Activated B cell treated with CpG ODN at 0.5 μM for 24 hours (primary cell): ENCODE data around the gene PCP4. TPM values are rescaled to one million over a fixed set of nuclear protein-coding genes. Genes with fewer than 3 reads are reported as not detected.

Source experiments
- ATAC-seq: fragments of 200-7000 bp; cut with Tn5 transposase; one replicate; pipeline ENCODE4 v1.10.0; 2021; ENCODE audit warnings: low read depth, mild to moderate bottlenecking, moderate library complexity
- CTCF ChIA-PET: fragments of 350-600 bp; sonication (Branson Sonifier 250); formaldehyde crosslinking; loops from one replicate; lab custom pipeline; 2021; ENCODE audit warnings: antibody characterized with exemption; lab: Charles Lee
- POLR2A ChIA-PET: fragments of 350-600 bp; sonication (Branson Sonifier 250); formaldehyde crosslinking; loops from one replicate; lab custom pipeline; 2021; ENCODE audit warnings: antibody characterized with exemption; lab: Charles Lee
- DNase-seq: peaks from one replicate; pipeline ENCODE4 v3.0.0; 2022
- H3K27ac Mint-ChIP-seq: one replicate; pipeline ENCODE4 v1.8.0; 2020; ENCODE audit warnings: mixed read lengths
- H3K27me3 Mint-ChIP-seq: one replicate; pipeline ENCODE4 v1.8.0; 2021; ENCODE audit warnings: mixed read lengths
- H3K36me3 Mint-ChIP-seq: one replicate; pipeline ENCODE4 v1.8.0; 2021; ENCODE audit warnings: low read depth, mixed read lengths
- H3K4me1 Mint-ChIP-seq: one replicate; pipeline ENCODE4 v1.8.0; 2021; ENCODE audit warnings: mixed read lengths
- H3K4me3 Mint-ChIP-seq: one replicate; pipeline ENCODE4 v1.8.0; 2020; ENCODE audit warnings: mild to moderate bottlenecking, mixed read lengths
- H3K9me3 Mint-ChIP-seq: one replicate; pipeline ENCODE4 v1.8.0; 2020; ENCODE audit warnings: mixed read lengths
- CTCF ChIP-seq: fragments of 200-600 bp; IDR thresholded peaks from one replicate; pipeline ENCODE4 v1.8.0; 2022; ENCODE audit warnings: antibody characterized with exemption, mild to moderate bottlenecking
- intact Hi-C: fragments of 100-400 bp; cut with micrococcal nuclease; formaldehyde crosslinking; loops from one replicate; pipeline ENCODE4 v1.15.1; 2024
- total RNA-seq: library from RNA; stranded (reverse); gene quantifications from 2 replicates; pipeline ENCODE4 v1.2.3, GENCODE V29; 2022

The PCP4 gene
- total RNA-seq, 1 donor from 2014 or later, result not detected

- ATAC-seq (no peak), DNase-seq (no peak)
- no peak for TF ChIP-seq CTCF
- ChIA-PET CTCF (no interaction called here), POLR2A (no interaction called here)
- Mint-ChIP-seq H3K27me3 (no peaks in the 10 kb centered on the region), H3K4me1 (no peaks in the 10 kb centered on the region), H3K36me3 (no peaks in the 10 kb centered on the region), H3K9me3 (peaks cover 3% of the 10 kb centered on the region), H3K4me3 (no peak overlapping the region), H3K27ac (no peak overlapping the region)
- intact Hi-C loops, result no loop called here
Observed at GRCh38 chr21:39852021-39852721, 15.1 kb upstream of the PCP4 start.

DNA sequence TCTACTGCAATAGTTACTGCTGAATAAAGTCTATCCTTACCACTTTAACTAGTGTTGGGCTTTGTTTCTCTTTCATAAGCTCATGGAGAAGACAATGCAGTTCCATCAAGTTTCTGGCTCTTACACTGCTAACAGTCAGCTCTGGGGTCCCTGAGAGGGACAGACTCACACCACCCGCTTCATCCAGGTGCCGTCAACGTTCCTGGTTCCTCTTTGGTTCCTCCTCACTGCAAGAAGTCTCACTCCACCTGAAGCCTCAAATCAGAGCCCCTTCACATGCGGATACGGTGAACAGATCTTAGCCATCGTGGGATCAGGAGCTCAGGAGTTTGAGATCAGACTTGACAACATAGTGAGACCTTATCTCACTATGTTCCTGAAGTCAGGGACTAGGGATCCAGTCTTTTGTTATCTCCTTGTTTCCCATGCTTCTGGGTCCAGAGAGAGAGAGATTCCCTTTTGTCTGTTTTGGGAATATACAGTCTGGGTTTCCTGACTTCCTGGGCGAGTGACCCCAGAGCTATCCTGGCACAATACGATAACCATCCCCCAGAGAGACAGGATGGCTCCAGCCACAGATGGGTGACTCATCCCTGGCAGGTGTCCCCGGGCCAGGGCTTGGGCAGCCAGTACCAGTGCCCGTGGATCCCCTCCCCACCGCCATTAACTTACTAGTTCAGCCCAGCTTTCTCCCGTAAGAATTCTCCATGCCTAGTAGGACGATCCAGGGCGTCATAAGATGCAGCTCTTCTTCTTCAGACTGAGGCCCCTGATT lies 14.3 kb upstream of the PCP4 start:
- Mint-ChIP-seq H3K27me3 (no peaks in the 10 kb centered on the region), H3K9me3 (peaks cover 3% of the 10 kb centered on the region), H3K27ac (no peak overlapping the region), H3K4me1 (no peaks in the 10 kb centered on the region), H3K36me3 (no peaks in the 10 kb centered on the region), H3K4me3 (no peak overlapping the region)
- no peak for ATAC-seq
- intact Hi-C loops, result no loop called here
- ChIA-PET CTCF (no interaction called here), POLR2A (no interaction called here)
- no peak for DNase-seq
- no peak for TF ChIP-seq CTCF

DNA sequence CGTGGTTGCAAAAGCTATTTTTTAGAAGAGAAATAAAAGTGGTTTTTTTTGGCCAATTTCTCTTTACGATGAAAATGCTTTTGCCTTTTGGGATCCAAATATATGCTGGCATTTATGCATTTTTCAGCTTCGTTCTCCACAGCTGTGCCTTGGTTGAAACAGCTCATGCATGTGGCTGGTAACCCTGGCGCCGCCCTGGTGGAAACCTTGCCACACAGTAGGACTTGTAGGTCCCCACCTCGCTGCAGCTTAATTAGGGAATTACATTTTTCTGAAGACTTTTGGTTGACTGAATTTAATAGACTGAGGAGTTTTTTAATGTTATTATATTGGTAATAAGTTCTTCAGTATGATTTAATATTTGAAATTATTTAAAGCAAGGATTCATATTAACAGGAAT lies 12.7 kb upstream of the PCP4 start:
- POLR2A ChIA-PET, result no interaction called here
- CTCF ChIA-PET, result no interaction called here
- Mint-ChIP-seq H3K4me1 (no peaks in the 10 kb centered on the region), H3K9me3 (peaks cover 8% of the 10 kb centered on the region), H3K27me3 (no peaks in the 10 kb centered on the region), H3K4me3 (no peak overlapping the region), H3K27ac (no peak overlapping the region), H3K36me3 (no peaks in the 10 kb centered on the region)
- no peak for DNase-seq
- intact Hi-C loops, result no loop called here
- TF ChIP-seq CTCF, result no peak
- no peak for ATAC-seq

DNA sequence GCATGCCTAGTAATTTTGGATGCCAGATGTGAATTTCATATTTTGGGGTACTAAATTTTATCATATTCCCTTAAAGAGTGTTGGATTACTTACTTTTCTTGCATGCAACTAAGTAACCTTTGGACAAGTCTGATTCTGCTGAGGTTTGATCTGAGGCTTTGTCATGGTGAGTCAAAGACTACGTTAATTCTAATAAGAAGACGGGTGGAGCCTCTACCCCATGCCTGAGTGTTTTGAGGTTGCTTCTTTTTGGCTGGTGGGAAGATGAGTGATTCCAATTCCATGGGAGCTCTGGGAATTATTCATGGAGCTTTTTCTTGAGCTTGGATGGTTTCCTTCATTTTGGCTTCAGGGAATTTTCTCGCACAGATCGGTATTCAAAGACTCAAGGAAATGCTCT lies 11.6 kb upstream of the PCP4 start:
- DNase-seq, result no peak
- ChIA-PET CTCF (no interaction called here), POLR2A (no interaction called here)
- ATAC-seq, result no peak
- TF ChIP-seq CTCF, result no peak
- intact Hi-C loops, result no loop called here
- H3K27ac Mint-ChIP-seq, result no peak overlapping the region
- H3K36me3 Mint-ChIP-seq, result no peaks in the 10 kb centered on the region
- peaks cover 13% of the 10 kb centered on the region for H3K9me3 Mint-ChIP-seq
- no peaks in the 10 kb centered on the region for H3K4me1 Mint-ChIP-seq
- no peak overlapping the region for H3K4me3 Mint-ChIP-seq
- H3K27me3 Mint-ChIP-seq, result no peaks in the 10 kb centered on the region

DNA sequence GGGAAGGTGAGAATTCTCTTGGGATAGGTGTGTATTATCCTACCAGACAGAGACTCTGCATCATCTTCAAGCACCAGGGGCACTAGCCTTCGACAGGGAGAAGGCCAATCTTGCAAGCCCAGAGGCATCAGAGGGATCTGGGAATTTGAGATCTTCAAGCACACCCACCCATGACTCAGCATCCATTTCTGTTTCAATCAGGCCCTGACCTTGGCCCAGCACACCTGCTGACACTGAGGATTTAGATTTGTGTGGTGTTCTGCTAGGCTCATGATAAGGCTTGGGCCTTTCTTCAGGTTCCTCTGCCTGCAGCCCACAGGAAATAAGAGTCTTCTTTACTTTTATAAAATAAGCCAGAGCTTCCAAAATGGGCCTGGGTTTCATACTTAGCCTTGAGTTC lies 6.6 kb upstream of the PCP4 start:
- DNase-seq (no peak), ATAC-seq (no peak)
- intact Hi-C loops, result no loop called here
- no peaks in the 10 kb centered on the region for H3K4me1 Mint-ChIP-seq
- ChIA-PET POLR2A (no interaction called here), CTCF (no interaction called here)
- no peak overlapping the region for H3K4me3 Mint-ChIP-seq
- peaks cover 11% of the 10 kb centered on the region for H3K9me3 Mint-ChIP-seq
- TF ChIP-seq CTCF, result no peak
- no peak overlapping the region for H3K27ac Mint-ChIP-seq
- no peaks in the 10 kb centered on the region for H3K36me3 Mint-ChIP-seq
- H3K27me3 Mint-ChIP-seq, result no peaks in the 10 kb centered on the region
